HepG2 (cell line): Measurements from ENCODE around the gene C11orf42. TPM values are rescaled to one million over a fixed set of nuclear protein-coding genes. Genes with fewer than 3 reads are reported as not detected.

Experiments
- ARID3A ChIP-seq: IDR thresholded peaks from 2 replicates; pipeline ENCODE4 v1.6.1; 2012; ENCODE audit warnings: low read depth, low read length, improper control_type of control experiment
- GRHL1 ChIP-seq: sonication (generic); formaldehyde crosslinking; conservative IDR thresholded peaks from 2 replicates; pipeline ENCODE4 v1.8.0; 2022; ENCODE audit warnings: missing genetic modification reagents
- HIC2 ChIP-seq: sonication (generic); formaldehyde crosslinking; IDR thresholded peaks from 2 replicates; pipeline ENCODE4 v1.9.0; 2022; ENCODE audit warnings: low read depth, missing genetic modification reagents
- KAT7 ChIP-seq: IDR thresholded peaks from 2 replicates; pipeline ENCODE4 v1.6.1; 2018; ENCODE audit warnings: borderline replicate concordance, missing compliant biosample characterization
- KAT8 ChIP-seq: IDR thresholded peaks from 2 replicates; pipeline ENCODE4 v1.6.1; 2016; ENCODE audit warnings: missing genetic modification reagents, missing compliant biosample characterization
- MAFF ChIP-seq: IDR thresholded peaks from 2 replicates; pipeline ENCODE4 v1.6.1; 2011; ENCODE audit warnings: low read depth, low read length, improper control_type of control experiment
- MTF1 ChIP-seq: sonication (generic); formaldehyde crosslinking; IDR thresholded peaks from 2 replicates; pipeline ENCODE4 v1.5.0; 2020; ENCODE audit warnings: missing genetic modification reagents
- NR3C1 ChIP-seq: sonication (generic); formaldehyde crosslinking; IDR thresholded peaks from 2 replicates; pipeline ENCODE4 v1.4.0; 2020; ENCODE audit warnings: missing genetic modification reagents
- PLRG1 ChIP-seq: fragments of 450-650 bp; conservative IDR thresholded peaks from 2 replicates; pipeline ENCODE4 v1.6.1; 2016
- SIX1 ChIP-seq: sonication (generic); formaldehyde crosslinking; IDR thresholded peaks from 2 replicates; pipeline ENCODE4 v1.4.0; 2020; ENCODE audit warnings: missing genetic modification reagents, borderline replicate concordance
- SPEN ChIP-seq: sonication (generic); formaldehyde crosslinking; IDR thresholded peaks from 2 replicates; pipeline ENCODE4 v1.5.1; 2020; ENCODE audit warnings: low read depth, mild to moderate bottlenecking, missing genetic modification reagents
- ZEB1 ChIP-seq: IDR thresholded peaks from 2 replicates; pipeline ENCODE4 v1.6.1; 2012; ENCODE audit warnings: mild to moderate bottlenecking, low read depth, inconsistent platforms; ENCODE audit not compliant: insufficient replicate concordance
- ZGPAT ChIP-seq: IDR thresholded peaks from 2 replicates; pipeline ENCODE4 v1.6.1; 2016; ENCODE audit warnings: mild to moderate bottlenecking
- ZMAT3 ChIP-seq: sonication (generic); formaldehyde crosslinking; conservative IDR thresholded peaks from 2 replicates; pipeline ENCODE4 v1.7.0; 2021; ENCODE audit warnings: missing genetic modification reagents
- ZNF121 ChIP-seq: sonication (generic); formaldehyde crosslinking; IDR thresholded peaks from 2 replicates; pipeline ENCODE4 v1.5.0; 2020; ENCODE audit warnings: mild to moderate bottlenecking, missing genetic modification reagents
- ZNF616 ChIP-seq: sonication (generic); formaldehyde crosslinking; IDR thresholded peaks from 2 replicates; pipeline ENCODE4 v1.5.0; 2020; ENCODE audit warnings: low read depth, mild to moderate bottlenecking, missing genetic modification reagents
- ZNF841 ChIP-seq: sonication (generic); formaldehyde crosslinking; IDR thresholded peaks from 2 replicates; pipeline ENCODE4 v1.8.1; 2023; ENCODE audit warnings: missing genetic modification reagents, borderline replicate concordance
- polyA plus RNA-seq, 8 experiments: library from polyadenylated mRNA; depleted of rRNA in 3 of 8; stranded (reverse) in 7 of 8; unstranded in 1 of 8; fragments of >200 nt; fragmentation: Illumina TruSeq in 4 of 8; extraction: Trizol in 4 of 8; gene quantifications; 2 replicates each; pipeline versions ENCODE4 v1.2.1 to v1.2.3, GENCODE V29; 2011 to 2016; ENCODE audit warnings: low read depth in 4 of 8, missing spikeins in 1 of 8, mixed read lengths in 1 of 8; ENCODE audit not compliant: insufficient read depth in 1 of 8
- total RNA-seq, 5 experiments: library from RNA; depleted of rRNA; stranded (reverse); fragments of >200 nt; fragmentation: Illumina TruSeq; extraction: Trizol; gene quantifications; 2 replicates each; pipeline ENCODE4 v1.2.3, GENCODE V29; 2016; ENCODE audit warnings: low read depth in 1 of 5
- TF ChIP-seq, protein P1 (sequence below): sonication (generic); formaldehyde crosslinking; IDR thresholded peaks from 2 replicates; pipeline ENCODE4 v1.4.0; 2020; ENCODE audit warnings: missing genetic modification reagents
- TF ChIP-seq, protein P2 (sequence below): sonication (generic); formaldehyde crosslinking; IDR thresholded peaks from 2 replicates; pipeline ENCODE4 v1.4.0; 2020; ENCODE audit warnings: mild to moderate bottlenecking, missing genetic modification reagents

Gene C11orf42
- total and polyA plus RNA-seq, 2 of the 13 experiments (the other 11 are each of a cell fraction or from before 2014, with no cell fraction given), result not detected

- TF ChIP-seq ZGPAT (CRISPR knock-in tag), result no peak; the same call in 1 of the 2 replicates
- no peak for TF ChIP-seq GRHL1
- no peak for TF ChIP-seq ZEB1
- TF ChIP-seq ZNF616 (CRISPR knock-in tag), result no peak
- TF ChIP-seq ZNF841 (CRISPR knock-in tag), result no peak
- TF ChIP-seq PLRG1, result no peak
- peak; percentile 88 for TF ChIP-seq SPEN
- no peak for TF ChIP-seq NR3C1
- TF ChIP-seq, protein P1, sequence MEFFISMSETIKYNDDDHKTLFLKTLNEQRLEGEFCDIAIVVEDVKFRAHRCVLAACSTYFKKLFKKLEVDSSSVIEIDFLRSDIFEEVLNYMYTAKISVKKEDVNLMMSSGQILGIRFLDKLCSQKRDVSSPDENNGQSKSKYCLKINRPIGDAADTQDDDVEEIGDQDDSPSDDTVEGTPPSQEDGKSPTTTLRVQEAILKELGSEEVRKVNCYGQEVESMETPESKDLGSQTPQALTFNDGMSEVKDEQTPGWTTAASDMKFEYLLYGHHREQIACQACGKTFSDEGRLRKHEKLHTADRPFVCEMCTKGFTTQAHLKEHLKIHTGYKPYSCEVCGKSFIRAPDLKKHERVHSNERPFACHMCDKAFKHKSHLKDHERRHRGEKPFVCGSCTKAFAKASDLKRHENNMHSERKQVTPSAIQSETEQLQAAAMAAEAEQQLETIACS (CRISPR knock-in tag), result no peak
- TF ChIP-seq SIX1 (CRISPR knock-in tag), result no peak
- no peak for TF ChIP-seq MAFF
- peak; percentile 51; the same call in 1 of the 2 replicates for TF ChIP-seq KAT8 (CRISPR knock-in tag)
- TF ChIP-seq ARID3A, result no peak
- no peak for TF ChIP-seq ZMAT3 (CRISPR knock-in tag)
- no peak for TF ChIP-seq KAT7 (CRISPR knock-in tag)
- no peak for TF ChIP-seq MTF1 (CRISPR knock-in tag)
- no peak for TF ChIP-seq ZNF121 (CRISPR knock-in tag)
- TF ChIP-seq, protein P2, sequence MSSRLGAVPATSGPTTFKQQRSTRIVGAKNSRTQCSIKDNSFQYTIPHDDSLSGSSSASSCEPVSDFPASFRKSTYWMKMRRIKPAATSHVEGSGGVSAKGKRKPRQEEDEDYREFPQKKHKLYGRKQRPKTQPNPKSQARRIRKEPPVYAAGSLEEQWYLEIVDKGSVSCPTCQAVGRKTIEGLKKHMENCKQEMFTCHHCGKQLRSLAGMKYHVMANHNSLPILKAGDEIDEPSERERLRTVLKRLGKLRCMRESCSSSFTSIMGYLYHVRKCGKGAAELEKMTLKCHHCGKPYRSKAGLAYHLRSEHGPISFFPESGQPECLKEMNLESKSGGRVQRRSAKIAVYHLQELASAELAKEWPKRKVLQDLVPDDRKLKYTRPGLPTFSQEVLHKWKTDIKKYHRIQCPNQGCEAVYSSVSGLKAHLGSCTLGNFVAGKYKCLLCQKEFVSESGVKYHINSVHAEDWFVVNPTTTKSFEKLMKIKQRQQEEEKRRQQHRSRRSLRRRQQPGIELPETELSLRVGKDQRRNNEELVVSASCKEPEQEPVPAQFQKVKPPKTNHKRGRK (CRISPR knock-in tag), result no peak
- no peak for TF ChIP-seq HIC2 (CRISPR knock-in tag)
Observed at GRCh38 chr11:6234387-6235107, 29.2 kb downstream of the C11orf42 start, which contains the start of gene FHIP1B (continued).
